Urinary bladder (tissue), 4 donors: ENCODE results near the gene CSNK2B. TPM values are rescaled to one million over a fixed set of nuclear protein-coding genes. Genes with fewer than 3 reads are reported as not detected.

Source experiments
- DNase-seq: peaks from one replicate; pipeline ENCODE4 v3.0.0-alpha.2; 2015; ENCODE audit errors: extremely low spot score
- H3K27ac ChIP-seq: one replicate; pipeline ENCODE4 v1.5.1; 2013; ENCODE audit warnings: low read depth, mild to moderate bottlenecking, moderate library complexity
- H3K36me3 ChIP-seq: one replicate; pipeline ENCODE4 v1.6.1; 2013; ENCODE audit warnings: mild to moderate bottlenecking, moderate library complexity; ENCODE audit not compliant: insufficient read depth
- H3K4me1 ChIP-seq: one replicate; pipeline ENCODE4 v1.6.1; 2013; ENCODE audit warnings: mild to moderate bottlenecking, moderate library complexity; ENCODE audit not compliant: insufficient read depth
- H3K4me3 ChIP-seq: one replicate; pipeline ENCODE4 v1.5.1; 2013; ENCODE audit warnings: low read depth, low read length
- WGBS: extraction: QIAGEN DNeasy Blood & Tissue Kit; methylation state at CpG from one replicate; pipeline ENCODE4 v1.1.7; 2013; 5-methylcytosine and 5-hydroxymethylcytosine counted together
- polyA plus RNA-seq: library from polyadenylated mRNA; stranded (reverse); fragments of 200-250 nt; gene quantifications from one replicate; pipeline ENCODE4 v1.2.3, GENCODE V29; 2013
- total RNA-seq: library from RNA; depleted of rRNA; stranded (reverse); fragments of >200 nt; gene quantifications from one replicate; pipeline ENCODE4 v1.2.3, GENCODE V29; 2014
- donor health status: healthy with polysubstance abuse.
- donor health status: healthy.

Gene CSNK2B
- total RNA-seq (44.3 TPM), polyA plus RNA-seq (151 TPM)

DNA sequence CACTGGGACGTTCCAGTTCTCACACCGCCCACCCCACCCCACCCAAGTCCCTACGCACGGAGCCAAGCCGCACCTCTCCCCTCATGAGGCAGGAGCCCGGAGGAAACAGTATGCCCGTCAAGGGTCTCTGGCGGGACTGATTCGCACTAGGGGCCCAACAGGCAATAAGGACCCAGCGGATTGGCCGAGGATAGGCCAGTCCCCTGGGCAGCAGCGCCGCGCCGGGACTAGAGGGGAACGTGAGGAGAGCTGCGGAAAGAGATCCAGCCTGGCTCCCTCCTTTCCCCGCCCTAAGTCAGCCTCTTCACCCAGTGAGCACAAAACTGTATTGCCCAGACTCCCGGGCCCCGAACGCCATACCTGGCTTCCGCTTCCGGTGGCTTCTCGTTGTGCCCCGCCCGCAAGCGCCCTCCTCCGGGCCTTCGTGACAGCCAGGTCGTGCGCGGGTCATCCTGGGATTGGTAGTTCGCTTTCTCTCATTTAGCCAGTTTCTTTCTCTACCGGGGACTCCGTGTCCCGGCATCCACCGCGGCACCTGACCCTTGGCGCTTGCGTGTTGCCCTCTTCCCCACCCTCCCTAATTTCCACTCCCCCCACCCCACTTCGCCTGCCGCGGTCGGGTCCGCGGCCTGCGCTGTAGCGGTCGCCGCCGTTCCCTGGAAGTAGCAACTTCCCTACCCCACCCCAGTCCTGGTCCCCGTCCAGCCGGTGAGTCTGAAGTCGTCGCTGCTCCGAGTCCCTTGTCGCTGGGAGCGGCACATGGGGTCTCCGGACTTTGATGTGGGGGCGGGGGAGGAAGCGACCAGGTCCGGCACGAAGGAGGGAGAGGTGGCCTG lies at the start of gene CSNK2B:
TSS of gene CSNK2B (plus strand) at position 580 of the 836 bp plus-strand sequence. CDS start 752 bp downstream, outside the sequence.
- H3K27ac ChIP-seq = peak within 1 kb of the TSS; percentile 92
- WGBS = under 1% methylated on average over 63 of the region's 63 CpGs
- peaks cover 7% of the 10 kb centered on the region for H3K36me3 ChIP-seq
- peak; percentile 97 for DNase-seq
- H3K4me3 ChIP-seq = peak within 1 kb of the TSS; percentile 80
- no peaks in the 10 kb centered on the region for H3K4me1 ChIP-seq

DNA sequence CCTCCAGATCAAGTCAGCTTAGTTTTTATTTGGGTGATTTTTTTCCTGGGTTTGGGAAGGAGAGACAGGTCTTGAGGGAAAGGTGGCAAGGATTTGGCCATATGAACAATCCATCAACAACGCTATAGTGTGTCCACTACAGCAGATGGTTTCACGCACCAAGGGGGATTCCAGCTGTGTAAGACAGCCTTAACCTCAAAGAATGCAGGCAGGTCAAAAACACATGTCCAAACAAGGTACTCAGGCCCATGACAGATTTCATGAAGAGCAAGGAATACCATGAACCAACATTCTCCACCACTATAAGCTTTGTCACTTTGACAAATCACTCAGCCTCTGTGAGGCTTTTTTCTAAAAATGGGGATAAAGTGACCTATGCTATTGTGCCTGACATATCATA lies 48.9 kb upstream of the CSNK2B start:
- no peaks in the 10 kb centered on the region for H3K36me3 ChIP-seq
- DNase-seq = no peak
- WGBS = 85% methylated on average over 2 of the region's 2 CpGs
- H3K4me3 ChIP-seq = no peak overlapping the region
- H3K4me1 ChIP-seq = peaks cover 1% of the 10 kb centered on the region
- no peak overlapping the region for H3K27ac ChIP-seq

DNA sequence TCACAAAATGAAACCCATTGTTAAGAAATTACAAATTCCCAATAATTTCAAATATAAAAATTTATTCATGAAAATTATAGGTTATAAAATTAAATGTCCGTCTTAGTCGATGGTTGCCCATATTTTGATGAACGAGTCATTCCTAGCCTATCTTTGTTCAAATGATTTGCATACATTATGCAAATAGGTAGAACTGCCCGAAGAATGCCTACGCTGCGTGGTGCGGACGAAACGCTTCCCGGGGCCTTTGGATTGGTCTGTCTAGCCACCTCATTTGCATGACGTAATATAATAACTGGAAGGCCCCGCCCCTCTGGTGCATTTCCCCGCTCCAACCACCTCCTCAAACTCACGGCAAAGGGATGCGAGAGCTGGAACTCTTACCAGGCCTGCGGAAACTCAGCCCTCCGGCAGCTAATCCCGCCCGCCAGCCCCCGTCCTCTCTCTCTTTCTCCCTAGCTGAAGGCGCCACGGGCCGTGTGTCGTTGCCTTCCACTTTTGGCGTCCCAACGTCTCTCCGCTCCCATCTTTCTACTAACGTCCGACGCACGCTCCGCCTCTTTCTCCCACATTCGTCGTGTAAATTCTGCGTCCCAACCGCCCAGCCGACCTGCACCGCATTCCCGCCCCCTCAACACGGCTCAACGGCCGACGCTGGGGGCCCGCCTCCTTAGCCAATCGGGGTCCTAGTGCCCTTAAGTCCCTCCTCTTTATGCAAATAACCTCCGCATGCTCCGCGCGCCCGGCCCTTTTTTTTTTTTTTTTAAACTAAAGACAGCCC lies 45.9 kb upstream of the CSNK2B start:
- WGBS = under 1% methylated on average over 50 of the region's 50 CpGs
- H3K27ac ChIP-seq = peak overlapping the region; percentile 98
- H3K4me1 ChIP-seq = no peaks in the 10 kb centered on the region
- peak; percentile 98 for DNase-seq
- H3K36me3 ChIP-seq = peaks cover 3% of the 10 kb centered on the region
- peak overlapping the region; percentile 55 for H3K4me3 ChIP-seq

DNA sequence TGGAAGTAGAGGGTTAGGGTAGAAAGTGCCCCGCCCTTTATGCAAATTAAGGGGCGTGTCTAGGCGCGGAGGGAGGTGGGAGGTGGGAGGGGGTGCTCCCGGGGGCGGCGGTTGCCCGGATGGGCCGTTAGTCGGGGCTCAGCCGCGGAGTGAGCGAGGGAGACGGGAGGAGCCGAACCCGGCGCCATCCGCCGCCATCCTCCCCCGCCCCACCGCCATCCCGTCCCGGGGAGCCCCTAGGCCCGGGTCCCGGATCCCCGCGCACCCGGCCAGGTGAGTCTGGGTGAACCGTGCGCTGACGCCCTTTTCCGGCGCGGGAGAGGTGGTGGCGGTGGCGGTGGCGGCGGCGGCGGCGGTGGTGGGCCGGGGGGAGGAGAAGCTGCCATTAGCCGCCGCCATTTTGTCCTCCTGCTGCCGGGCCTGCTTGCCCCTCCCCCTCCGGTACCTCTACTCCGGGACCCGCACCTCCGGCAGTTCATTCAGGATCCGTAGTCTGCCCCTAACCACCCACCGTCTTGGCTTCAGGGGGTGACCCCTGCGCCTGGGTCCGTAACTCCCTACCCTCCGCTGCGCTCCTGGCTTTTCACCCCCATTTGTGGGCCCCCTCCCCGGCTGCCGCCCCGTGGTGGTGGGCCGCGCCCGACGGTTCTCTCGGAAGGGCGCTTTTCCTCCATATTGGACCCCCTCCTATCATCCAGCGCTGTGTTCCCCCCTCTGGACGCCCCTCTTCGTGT lies 45.1 kb upstream of the CSNK2B start, which contains the start of gene PRRC2A:
TSS of gene PRRC2A (plus strand) at position 130 of the 734 bp plus-strand sequence. CDS start 2,075 bp downstream, outside the sequence.
- no peaks in the 10 kb centered on the region for H3K4me1 ChIP-seq
- under 1% methylated on average over 67 of the region's 67 CpGs for WGBS
- H3K4me3 ChIP-seq = peak within 1 kb of the TSS; percentile 55
- peaks cover 9% of the 10 kb centered on the region for H3K36me3 ChIP-seq
- H3K27ac ChIP-seq = peak within 1 kb of the TSS; percentile 98
- no peak for DNase-seq

DNA sequence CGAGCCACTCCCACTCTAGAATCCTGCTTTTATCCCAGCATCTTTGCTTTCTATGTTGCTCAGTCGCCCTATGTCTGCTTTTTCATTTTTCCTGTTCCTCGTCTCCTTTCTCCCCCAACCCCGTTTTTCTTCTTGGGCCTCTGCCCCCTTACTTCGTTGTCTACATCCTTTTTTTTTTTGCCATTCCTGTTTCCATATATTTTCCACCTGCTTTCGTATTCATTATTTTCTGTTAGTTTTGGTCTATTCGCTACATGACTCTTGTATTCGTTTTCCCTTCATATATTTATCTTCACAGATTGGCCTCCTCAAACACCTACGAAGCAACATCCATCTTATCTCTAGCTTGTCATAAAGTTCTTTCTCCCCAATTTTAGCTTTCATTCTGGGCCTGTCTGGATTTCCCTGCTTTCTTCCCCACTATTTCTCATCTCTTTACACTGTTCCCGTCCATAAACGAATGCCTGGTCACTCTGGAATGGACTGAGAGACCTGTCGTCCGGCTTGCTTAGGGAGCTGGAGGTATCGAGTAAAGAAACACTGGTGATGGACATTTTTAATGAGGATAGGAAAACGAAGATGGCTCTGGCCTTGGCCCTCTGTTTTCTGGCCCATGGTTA lies 44.5 kb upstream of the CSNK2B start:
- Histone ChIP-seq H3K4me3 (peak overlapping the region; percentile 55), H3K36me3 (peaks cover 11% of the 10 kb centered on the region), H3K27ac (peak overlapping the region; percentile 98), H3K4me1 (no peaks in the 10 kb centered on the region)
- DNase-seq = no peak
- 4% methylated on average over 15 of the region's 15 CpGs for WGBS

DNA sequence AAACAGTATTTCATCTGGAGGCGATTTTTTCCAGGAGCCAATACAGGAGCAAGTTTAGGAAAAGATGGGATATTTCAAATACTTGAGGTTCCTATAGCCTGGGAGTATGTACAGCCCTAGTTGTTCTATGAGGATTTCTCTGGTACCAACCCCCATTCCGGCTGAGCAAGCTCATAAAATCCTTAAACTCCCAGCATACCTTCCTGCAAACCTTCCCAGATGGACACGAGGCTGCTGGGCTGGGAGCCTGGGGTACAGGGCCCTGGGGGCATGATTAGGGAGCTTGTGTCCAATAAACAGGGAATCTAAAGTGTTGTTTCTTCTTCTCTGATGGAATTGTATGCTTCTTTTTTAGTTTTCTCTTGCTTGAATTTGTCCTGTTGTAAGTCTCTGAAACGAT lies 43.9 kb upstream of the CSNK2B start:
- Histone ChIP-seq H3K4me3 (no peak overlapping the region), H3K36me3 (peaks cover 13% of the 10 kb centered on the region), H3K27ac (no peak overlapping the region), H3K4me1 (no peaks in the 10 kb centered on the region)
- WGBS = 14% methylated on average over 4 of the region's 4 CpGs
- DNase-seq = no peak

DNA sequence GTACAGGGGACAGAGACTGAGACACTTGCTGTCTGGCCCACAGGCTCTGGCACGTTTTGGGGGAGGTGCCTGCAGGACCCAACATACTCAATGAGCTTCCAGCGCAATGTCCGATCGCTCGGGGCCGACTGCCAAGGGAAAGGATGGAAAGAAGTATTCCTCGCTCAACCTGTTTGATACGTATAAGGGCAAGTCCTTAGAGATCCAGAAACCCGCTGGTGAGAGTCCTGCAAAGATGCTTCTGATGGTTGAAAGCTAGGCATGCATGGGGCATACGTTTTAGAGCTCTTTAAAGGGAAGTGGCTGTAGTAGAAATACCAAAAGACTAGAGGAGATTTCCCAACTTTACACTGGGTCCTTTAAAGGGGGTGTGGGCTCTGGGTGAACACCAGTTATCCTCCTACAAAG lies 43.2 kb upstream of the CSNK2B start:
- Histone ChIP-seq H3K4me3 (no peak overlapping the region), H3K4me1 (no peaks in the 10 kb centered on the region), H3K36me3 (peaks cover 14% of the 10 kb centered on the region), H3K27ac (no peak overlapping the region)
- peak; percentile 35 for DNase-seq
- WGBS = 52% methylated on average over 10 of the region's 10 CpGs

DNA sequence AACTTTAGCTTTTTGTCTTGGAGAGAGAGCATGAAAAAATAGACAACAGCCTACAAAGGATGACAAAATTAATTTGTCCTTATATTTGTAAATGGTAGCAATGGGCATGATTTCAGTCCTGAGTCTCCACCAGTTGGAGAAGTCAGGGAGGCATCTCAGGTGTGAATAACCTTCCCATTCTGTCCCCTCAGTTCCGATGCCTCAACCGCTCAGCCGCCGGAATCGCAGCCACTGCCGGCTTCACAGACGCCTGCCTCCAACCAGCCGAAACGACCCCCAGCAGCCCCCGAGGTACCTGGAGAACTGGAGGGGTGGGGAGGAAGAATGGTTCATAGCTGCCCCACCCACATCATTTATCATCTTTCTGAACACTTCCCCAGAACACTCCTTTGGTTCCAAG lies 41.8 kb upstream of the CSNK2B start:
- H3K27ac ChIP-seq = no peak overlapping the region
- WGBS = 93% methylated on average over 10 of the region's 10 CpGs
- H3K4me3 ChIP-seq = no peak overlapping the region
- DNase-seq = no peak
- H3K36me3 ChIP-seq = peaks cover 16% of the 10 kb centered on the region
- no peaks in the 10 kb centered on the region for H3K4me1 ChIP-seq

DNA sequence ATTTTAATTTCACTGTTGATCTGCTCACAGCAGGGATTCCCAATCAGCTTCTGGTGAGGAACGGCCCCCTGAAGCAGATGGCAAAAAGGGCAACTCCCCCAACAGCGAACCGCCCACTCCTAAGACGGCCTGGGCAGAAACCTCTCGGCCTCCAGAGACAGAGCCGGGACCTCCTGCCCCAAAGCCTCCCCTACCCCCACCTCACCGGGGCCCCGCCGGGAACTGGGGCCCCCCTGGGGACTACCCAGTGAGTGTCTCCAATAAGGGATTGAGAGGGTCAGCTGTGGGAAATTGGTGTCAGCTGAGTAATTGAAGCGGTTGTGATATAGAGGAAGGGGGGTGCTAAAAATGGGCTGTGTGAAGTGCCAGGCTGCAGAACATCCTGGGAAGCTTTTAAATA lies 38.9 kb upstream of the CSNK2B start:
- WGBS = 88% methylated on average over 10 of the region's 10 CpGs
- Histone ChIP-seq H3K4me3 (no peak overlapping the region), H3K27ac (no peak overlapping the region), H3K36me3 (peaks cover 22% of the 10 kb centered on the region), H3K4me1 (no peaks in the 10 kb centered on the region)
- DNase-seq = no peak

DNA sequence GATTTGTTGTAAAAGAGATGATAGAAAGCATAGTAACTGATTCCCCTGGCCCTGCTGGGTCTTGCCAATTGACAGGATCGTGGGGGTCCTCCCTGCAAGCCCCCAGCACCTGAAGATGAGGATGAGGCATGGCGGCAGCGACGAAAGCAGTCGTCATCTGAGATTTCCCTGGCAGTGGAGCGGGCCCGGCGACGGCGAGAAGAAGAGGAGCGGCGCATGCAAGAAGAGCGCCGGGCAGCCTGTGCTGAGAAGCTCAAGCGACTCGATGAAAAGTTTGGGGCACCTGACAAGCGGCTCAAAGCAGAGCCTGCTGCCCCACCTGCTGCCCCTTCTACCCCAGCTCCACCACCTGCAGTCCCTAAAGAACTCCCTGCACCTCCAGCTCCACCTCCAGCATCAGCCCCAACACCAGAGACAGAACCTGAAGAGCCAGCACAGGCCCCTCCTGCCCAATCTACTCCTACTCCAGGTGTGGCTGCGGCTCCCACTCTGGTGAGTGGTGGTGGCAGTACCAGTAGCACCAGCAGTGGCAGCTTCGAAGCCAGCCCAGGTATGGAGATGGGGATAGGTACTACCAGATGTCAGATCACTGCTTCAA lies 38.1 kb upstream of the CSNK2B start:
- no peaks in the 10 kb centered on the region for H3K4me1 ChIP-seq
- DNase-seq = no peak
- H3K4me3 ChIP-seq = no peak overlapping the region
- peaks cover 22% of the 10 kb centered on the region for H3K36me3 ChIP-seq
- 96% methylated on average over 19 of the region's 19 CpGs for WGBS
- no peak overlapping the region for H3K27ac ChIP-seq

DNA sequence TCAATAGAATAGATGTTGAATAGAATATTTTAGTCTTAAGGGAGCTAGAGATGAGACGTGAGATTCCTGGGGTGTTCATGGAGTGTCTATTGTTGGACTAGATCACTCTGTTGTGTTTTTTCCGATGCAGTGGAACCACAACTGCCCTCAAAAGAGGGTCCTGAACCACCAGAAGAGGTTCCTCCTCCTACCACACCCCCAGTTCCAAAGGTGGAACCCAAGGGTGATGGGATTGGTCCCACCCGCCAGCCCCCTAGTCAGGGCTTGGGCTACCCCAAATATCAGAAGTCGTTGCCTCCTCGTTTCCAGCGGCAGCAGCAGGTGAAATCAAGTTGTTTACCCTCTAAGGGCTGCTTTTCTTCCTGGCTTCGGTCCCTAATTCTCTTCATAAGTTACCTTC lies 36.9 kb upstream of the CSNK2B start:
- WGBS = 88% methylated on average over 7 of the region's 7 CpGs
- peaks cover 22% of the 10 kb centered on the region for H3K36me3 ChIP-seq

DNA sequence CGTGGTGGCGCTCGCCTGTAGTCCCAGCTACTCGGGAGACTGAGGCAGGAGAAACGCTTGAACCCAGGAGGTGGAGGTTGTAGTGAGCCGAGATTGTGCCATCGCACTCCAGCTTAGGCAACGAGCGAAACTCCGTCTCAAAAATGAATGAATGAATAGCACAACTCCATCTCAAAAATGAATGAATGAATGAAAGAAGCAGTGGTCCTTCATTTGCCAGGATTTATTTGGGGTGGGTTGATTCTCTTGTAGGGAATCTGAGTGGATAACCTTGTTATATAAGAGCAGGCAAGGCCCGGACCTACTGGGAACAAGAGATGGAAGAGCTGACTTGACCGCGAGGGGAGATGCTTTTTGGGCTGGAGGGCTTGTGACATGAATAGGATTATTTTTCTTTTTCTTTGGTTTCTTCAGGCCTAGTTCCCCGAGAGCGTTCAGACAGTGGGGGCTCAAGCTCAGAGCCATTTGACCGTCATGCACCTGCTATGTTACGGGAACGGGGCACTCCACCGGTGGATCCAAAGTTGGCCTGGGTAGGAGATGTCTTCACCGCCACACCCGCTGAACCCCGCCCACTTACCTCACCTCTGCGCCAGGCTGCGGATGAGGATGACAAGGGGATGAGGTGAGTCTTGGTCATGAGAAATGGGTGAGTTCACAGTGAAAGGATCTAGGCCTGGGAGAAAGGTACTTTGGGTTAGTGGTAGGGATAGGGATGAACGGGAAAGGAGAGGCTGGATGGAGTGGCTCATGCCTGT lies 35.5 kb upstream of the CSNK2B start:
- H3K4me3 ChIP-seq = no peak overlapping the region
- no peak for DNase-seq
- 91% methylated on average over 25 of the region's 25 CpGs for WGBS
- H3K27ac ChIP-seq = no peak overlapping the region
- peaks cover 16% of the 10 kb centered on the region for H3K36me3 ChIP-seq
- H3K4me1 ChIP-seq = no peaks in the 10 kb centered on the region

More for the DNA sequence above, 36.9 kb upstream of the CSNK2B start:
- Histone ChIP-seq H3K27ac (no peak overlapping the region), H3K4me1 (no peaks in the 10 kb centered on the region), H3K4me3 (no peak overlapping the region)
- no peak for DNase-seq
